Erythroblast (primary cell): ENCODE results near the gene FPR3.

Source experiments
- GATA1 ChIP-seq: IDR thresholded peaks from 2 replicates; pipeline ENCODE4 v1.6.1; 2011; ENCODE audit warnings: low read depth, mild to moderate bottlenecking, control low read depth, low read length, moderate library complexity
- POLR2A ChIP-seq: IDR thresholded peaks from 2 replicates; pipeline ENCODE4 v1.6.1; 2011; ENCODE audit warnings: mild to moderate bottlenecking, low read length

DNA sequence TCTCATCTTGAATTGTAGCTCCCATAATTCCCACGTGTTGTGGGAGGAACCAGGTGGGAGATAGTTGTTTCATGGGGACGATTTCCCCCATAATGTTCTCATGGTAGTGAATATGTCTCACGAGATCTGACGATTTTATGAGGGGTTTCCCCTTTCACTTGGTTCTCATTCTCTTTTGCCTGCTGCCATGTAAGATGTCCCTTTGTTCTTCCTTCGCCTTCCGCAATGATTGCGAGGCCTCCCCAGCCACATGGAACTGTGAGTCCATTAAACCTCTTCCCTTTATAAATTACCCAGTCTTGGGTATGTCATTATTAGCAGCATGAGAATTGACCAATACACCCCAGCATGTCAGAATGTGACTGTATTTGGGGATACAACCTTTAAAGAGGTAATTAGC is 39.4 kb upstream of the FPR3 start:
- TF ChIP-seq POLR2A (no peak), GATA1 (no peak)
